GM12873 (cell line): ENCODE measurements around the gene SH3GL2.

Source experiments
- CTCF ChIP-seq: IDR thresholded peaks from 2 replicates; pipeline ENCODE4 v1.5.1; 2012; ENCODE audit warnings: low read depth, mild to moderate bottlenecking, moderate library complexity, low read length, control low read depth; ENCODE audit not compliant: insufficient read depth; ENCODE audit errors: missing control alignments

Gene SH3GL2

GRCh38 chr9:17843236-17843635 lies 264.4 kb downstream of the SH3GL2 start:
- TF ChIP-seq CTCF, result no peak
